HG03159 (cell line): ENCODE results near the gene MATN1.

Experiments used
- ATAC-seq: cut with Tn5 transposase; IDR thresholded peaks from one replicate; pipeline ENCODE4 v1.9.1; 2021; ENCODE audit warnings: mild to moderate bottlenecking, moderate library complexity; ENCODE audit not compliant: unreplicated experiment

MATN1 gene

DNA sequence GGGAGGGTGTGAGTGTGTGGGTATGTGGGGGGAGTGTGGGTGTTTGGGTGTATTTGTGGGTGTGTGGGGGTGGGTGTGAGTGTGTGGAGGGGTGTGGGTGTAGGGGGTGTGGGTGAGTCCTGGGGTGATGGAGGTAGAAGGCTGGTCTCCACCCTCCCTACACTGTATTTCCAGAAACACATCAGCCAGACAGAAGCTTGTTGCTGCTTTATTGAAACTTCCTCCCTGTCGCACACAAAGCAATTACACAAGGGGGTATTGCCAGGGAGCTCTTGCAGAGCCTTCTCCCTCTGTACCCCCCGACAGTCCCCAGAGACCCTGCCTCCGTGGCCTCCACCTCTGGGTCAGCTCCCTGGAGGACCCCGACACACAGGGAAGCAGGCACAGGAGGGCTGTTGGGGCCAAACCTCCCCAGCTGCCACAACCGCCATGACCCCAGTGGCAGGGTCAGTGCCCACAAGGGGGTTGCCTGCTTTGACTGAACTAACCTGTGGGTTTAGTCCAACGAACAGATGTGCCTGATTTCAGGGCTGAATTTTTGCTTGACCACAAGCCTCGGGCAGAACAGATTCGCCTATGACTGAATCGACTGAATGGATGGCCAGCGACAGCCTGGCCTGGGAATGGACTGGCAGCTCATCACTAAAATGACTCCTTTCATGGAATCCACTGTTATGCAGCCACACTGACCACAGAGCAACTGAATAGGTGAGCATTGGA, 9.1 kb upstream of the MATN1 start:
- no peak for ATAC-seq

GRCh38 chr1:30731806-30732276, 8.5 kb upstream of the MATN1 start:
- ATAC-seq, result no peak

DNA sequence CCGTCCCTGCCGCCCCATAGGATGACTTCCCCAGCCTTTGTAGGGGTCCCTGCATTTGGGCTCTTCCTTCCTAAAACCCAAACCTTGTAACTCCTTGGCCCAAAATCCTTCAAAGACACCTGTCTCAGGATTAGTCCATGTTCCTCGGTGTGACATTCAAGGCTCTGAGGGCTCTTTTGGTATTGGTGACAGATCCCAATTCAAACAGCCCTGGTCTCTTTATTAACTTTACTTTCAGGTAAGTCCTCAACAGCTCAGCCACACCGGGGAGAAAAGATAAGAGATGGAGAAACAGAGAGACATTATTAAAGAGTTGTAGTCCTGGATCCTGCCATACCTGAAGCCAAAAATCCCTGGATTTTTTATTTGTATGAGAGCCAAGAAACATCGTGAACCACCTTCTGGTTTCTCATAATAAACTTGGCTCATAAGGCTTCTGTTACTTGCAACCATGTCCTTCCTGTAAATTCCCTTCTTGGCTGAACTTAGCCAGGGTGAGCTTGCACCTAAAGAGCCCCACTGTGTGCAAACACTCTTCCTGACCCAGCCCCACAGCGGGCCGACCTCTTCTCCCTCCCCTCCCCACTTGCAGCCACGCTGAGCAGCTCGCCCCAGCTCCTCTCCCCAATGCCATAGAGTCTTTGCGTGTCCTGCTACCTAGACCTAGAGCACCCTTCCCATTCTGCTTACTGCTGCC, 7.9 kb upstream of the MATN1 start:
- no peak for ATAC-seq

GRCh38 chr1:30730346-30731108, 7.1 kb upstream of the MATN1 start:
- ATAC-seq, result no peak

DNA sequence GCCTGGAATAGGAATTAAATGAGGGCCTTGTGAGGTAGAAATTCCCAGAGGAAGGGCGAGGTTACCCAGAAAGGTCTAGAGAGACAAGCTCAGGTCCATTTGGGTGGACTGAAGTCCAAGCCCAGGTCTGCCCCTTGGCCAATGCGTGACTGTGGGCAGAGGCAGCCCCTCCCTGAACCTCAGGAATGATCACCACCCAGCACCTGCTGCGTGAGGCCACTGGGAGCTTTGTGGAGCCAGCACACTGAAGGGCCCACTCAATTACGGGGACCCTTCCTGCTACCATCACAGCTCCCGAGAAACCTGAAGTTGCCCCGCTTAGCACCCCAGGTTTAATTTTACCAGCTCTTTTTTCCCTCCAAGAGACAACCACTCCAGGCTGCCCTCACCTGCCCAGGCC, 6.5 kb upstream of the MATN1 start:
- no peak for ATAC-seq

- no peak for ATAC-seq
Observed at GRCh38 chr1:30728832-30729638, 5.7 kb upstream of the MATN1 start.

DNA sequence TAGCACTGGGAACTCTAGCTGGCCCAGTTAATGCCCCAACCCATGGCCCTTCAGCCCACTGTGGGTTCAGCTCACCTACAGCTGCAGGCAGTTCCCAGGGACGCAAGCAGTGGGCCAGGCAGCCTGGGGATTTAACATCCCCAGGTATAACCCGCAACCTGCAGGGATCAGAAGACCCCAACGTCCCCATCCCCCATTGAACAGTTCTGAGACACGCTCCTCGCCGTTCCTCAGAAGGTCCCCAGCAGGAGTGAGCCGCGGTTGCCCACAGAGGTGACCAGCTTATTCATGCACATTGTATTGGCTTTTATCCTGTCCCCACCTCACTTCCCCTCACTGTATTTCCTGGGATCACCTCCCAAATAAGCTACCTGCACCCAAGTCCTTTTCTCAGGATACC, 5.0 kb upstream of the MATN1 start:
- ATAC-seq, result no peak

DNA sequence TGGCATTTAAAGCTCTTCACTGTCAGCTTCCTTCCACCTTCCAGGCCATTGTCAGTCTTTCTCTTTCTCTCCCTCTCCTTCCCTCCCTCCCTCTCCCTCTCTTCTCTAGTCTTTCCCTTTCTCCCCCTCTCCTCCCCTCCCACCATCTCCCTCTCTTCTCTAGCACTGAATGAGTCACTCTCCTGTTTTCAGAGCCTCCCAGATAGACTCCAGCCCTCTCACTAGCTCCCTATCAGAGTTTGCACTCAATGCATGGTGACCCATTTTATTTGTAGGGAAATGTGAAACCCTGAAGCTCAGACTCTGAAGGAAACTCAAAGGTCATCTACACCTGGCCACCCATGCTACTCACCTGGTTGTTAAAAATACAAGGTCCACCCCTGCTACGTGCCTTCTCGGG, 4.4 kb upstream of the MATN1 start:
- ATAC-seq, result no peak

DNA sequence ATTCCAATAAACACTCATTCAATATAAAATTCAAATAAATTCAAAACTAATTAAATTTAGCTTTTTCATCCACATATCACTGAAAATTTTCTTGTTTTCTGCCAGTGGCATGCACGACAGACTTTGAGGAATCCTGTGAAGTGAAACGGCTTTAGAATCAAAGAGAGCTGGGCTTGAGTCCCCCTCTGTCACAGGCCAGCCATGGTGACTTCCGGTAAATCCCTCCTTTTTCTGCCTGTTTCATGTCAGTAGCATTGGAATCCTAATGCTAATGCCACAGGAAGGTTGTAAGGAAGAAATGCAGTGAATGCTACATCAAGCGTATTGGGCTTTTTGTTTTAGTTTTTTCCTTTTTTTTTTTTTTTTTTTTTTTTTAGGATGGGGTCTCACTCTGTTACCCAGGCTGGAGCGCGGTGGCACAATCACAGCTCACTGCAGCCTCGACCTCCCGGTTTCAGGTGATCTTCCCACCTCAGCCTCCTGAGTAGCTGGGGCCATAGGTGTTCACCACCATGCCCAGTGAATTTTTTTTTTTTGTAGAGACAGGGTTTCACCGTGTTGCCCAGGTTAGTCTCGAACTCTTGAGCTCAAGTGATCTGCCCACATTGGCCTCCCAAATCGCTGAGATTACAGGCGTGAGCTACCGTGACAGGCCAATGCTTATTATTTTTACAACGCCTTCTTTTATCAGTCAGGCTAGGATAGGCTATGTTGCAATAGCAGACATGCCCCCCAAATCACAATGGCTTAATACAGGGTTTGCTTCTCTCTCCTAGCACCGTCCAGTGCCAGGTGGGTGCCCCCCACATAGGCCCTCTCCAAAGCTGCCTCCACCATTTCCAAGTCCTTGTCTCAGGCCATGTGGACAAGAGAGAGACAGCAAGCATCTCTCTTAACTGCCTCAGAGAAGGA, 3.6 kb upstream of the MATN1 start:
- ATAC-seq, result no peak

DNA sequence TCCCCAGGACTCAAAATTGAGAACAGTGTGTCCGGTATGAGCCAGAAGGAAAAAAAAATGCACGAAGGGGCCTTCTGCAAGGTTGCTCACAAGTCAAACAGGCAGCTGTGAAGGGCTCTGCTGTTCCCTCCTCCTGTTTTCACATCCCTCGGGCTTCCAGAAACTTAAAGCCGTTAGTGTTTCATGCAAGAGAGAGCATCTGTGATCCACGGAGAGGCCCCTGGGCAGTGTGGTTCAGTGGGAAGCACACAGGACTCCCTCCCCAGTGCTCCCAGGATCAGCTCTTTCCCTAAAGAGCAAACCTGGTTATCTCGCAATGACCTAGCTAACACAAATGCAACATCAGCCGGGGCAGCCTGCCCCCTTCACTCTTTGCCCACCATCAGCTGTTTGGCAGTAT, 2.9 kb upstream of the MATN1 start:
- no peak for ATAC-seq

DNA sequence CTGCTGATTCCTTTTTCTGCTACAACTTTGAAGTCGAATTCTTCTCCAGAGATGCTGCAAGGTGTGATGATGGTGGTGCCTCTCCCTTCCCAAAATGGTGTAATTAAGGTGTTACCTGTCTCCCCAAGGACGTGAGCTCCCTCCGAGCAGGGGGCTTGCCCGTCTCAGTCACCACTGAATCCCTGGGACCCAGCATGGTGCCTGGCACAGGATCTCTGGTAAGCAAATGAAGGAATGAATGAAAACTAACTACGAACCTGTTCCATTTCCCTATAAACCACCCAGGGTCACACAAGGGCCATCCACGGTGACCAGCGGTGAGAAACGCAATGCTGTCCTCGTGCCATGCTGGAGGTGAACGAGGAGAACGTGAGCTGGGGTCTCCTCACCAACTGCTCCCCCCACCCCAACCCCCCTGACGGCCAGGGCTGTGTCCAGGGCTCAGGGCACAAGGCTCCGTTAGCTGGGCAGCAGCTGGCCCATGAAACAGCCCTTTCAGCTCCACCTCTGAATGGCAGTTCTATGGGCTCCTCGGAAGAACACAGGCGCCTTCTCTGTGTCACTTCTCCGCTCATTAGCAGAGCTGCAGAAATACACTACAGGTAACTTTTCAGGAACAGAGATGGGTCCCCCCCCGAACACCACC, 2.2 kb upstream of the MATN1 start:
- no peak for ATAC-seq

DNA sequence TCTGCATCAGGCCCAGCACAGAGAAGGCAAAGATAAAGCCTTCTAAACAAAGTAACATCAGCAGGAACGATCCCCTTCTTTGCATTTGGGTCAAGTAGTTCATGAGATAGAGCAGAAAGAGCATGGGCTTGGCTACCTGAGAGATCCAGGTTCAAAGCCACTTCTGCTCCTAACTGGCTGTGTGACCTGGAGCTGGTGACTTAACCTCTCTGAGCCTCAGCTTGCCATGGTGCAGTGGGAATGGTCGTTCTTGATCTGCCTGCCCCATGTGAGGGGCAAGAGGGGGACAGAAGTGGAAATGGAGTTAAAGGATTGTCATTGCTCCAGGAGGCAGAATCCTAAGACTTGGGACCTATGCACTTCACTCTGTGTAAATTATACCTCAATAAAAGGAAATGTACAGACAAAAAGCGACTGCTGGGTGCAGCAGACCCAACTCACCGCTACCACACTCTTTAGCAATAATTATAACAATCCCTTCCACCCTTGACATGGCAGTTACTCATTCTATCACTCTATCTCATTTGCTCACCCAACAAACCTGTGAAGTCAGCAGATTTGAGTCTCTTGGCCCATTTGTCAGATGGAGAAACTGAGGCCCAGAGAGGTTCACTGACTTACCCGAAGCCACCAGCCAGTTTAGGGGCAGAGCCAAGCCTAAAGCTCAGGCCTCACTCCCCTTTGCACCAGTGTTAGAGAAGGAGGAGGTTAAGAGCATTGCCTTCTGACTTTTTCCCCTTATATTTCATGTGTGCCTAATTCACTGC, 1.5 kb upstream of the MATN1 start:
- ATAC-seq, result no peak

- no peak for ATAC-seq
Observed at GRCh38 chr1:30724175-30724574, 790 bp upstream of the MATN1 start.

DNA sequence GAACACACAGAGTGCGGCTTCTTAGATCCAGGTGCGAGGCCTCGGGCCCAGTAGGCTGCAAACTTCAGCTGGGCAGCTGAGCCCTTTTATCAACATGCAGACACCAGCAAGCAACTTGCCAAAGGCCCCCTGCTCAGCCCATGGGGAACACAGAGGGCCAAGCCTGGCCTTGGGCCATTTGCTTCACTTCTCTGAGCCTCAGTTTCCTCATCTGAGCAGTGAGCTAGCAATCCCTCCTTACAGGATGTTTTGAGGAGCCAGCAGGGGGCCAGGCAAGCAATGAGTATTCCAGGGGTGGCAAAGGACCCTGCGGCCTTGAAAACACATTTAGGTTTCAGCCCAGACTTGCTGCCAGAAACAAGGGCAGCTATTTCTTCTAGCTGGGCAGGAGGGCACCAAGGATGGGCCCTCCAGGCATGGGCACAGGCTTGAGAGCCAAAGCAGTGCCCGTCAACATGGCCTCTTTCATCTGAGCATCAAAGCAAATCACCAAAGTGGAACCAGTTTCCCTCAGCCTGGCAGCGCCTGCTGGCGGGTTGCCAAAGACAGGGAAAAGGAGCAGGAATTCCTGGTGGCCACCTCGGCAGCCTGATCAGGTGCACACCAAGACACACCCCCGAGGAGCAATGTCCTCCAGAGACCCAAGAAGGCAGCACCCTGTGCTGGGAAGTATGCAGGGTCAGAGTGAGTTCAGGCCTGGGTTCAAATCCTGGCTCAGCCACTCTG, 1.4 kb downstream of the MATN1 start:
- ATAC-seq, result no peak

DNA sequence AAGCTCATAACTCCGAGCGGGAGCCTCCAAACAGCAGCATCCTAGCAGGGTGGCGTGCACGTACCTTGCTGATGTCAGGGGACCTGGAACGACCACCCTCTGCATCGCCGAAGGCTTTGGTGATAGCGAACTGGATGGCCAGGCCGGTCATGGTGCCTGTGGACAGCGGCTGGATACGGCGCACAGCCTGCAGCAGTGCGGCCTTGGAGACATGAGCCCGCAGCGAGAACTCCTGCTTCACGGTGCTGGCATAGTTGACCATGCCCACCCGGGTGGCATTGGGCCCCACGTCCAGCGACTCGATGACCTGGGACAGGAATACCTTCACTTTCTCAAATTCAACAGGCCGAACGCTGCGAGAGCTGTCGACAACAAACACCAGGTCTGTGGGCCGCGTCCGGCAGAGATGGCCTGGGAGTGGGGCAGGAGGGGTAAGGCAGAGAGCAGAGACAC, 2.0 kb downstream of the MATN1 start:
- no peak for ATAC-seq

DNA sequence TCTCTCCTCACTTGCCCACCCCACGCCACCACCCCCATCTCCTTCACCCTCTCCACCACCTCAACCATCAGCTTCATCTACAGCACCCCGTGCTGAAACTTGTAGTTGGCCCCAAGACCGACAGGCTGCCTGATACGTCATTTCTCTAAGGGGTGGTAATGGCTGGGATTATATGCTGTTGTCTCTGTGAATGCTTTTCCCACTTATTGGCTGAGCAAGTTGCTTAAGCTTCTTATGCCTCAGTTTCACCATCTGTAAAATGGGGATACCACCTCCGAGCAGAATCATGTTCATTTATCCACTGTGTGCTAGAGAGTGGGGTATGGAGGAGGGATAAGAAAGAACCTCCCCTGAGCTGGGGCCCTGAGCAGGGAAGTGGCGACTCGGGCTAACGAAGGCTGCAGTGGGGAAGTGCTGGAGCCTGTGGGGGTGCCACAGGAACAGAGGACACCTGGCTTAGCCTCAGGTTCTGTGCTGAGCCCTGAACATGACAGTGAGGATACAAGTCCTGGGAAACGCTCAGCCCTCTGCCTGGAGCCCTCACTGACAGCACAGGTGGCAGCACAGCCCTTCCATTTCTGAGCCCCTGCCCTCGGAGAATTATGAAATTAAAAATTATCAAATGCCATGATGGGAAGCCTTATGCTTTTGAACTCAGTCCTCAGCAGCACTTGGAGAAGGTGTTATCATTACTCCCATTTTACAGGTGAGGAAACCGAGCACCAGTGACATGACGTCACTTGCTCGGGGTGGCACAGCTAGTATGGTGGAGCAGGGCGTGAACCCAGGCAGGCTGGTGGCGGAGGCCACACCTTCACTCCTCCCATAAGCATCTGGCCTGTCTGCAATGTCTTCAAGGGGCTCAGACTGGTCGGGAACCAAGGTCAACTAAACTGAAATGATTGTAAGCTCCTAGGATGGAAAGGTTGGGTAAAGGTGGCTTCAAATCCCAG, 2.8 kb downstream of the MATN1 start:
- ATAC-seq, result no peak
